Activated CD8-positive, alpha-beta T cell treated with anti-CD3 and anti-CD28 coated beads for 36 hours (primary cell): ENCODE measurements around the gene APAF1. TPM values are rescaled to one million over a fixed set of nuclear protein-coding genes. Genes with fewer than 3 reads are reported as not detected.

Experiments
- ATAC-seq: fragments of 200-7000 bp; cut with Tn5 transposase; one replicate; pipeline ENCODE4 v1.10.0; 2021; ENCODE audit warnings: mild to moderate bottlenecking, moderate library complexity
- CTCF ChIA-PET: fragments of 350-600 bp; sonication (Branson Sonifier 250); formaldehyde crosslinking; loops from one replicate; lab custom pipeline; 2021; ENCODE audit warnings: antibody characterized with exemption; lab: Charles Lee
- POLR2A ChIA-PET: fragments of 350-600 bp; sonication (Branson Sonifier 250); formaldehyde crosslinking; loops from one replicate; lab custom pipeline; 2021; ENCODE audit warnings: antibody characterized with exemption; lab: Charles Lee
- DNase-seq: peaks from one replicate; pipeline ENCODE4 v3.0.0-alpha.2; 2020
- H3K27ac Mint-ChIP-seq: one replicate; pipeline ENCODE4 v1.8.0; 2021; ENCODE audit warnings: mild to moderate bottlenecking, mixed read lengths
- H3K27me3 Mint-ChIP-seq: one replicate; pipeline ENCODE4 v1.8.0; 2021; ENCODE audit warnings: mixed read lengths
- H3K36me3 Mint-ChIP-seq: one replicate; pipeline ENCODE4 v1.8.0; 2021; ENCODE audit warnings: low read depth, mixed read lengths
- H3K4me1 Mint-ChIP-seq: one replicate; pipeline ENCODE4 v1.8.0; 2021; ENCODE audit warnings: low read depth, mixed read lengths
- H3K4me3 Mint-ChIP-seq: one replicate; pipeline ENCODE4 v1.8.0; 2021; ENCODE audit warnings: mild to moderate bottlenecking, moderate library complexity, mixed read lengths
- H3K9me3 Mint-ChIP-seq: one replicate; pipeline ENCODE4 v1.8.0; 2021; ENCODE audit warnings: mixed read lengths
- intact Hi-C: fragments of 100-400 bp; cut with micrococcal nuclease; formaldehyde crosslinking; loops from one replicate; pipeline ENCODE4 v1.10.0; 2022
- total RNA-seq, 2 experiments: library from RNA; stranded (reverse); gene quantifications; one replicate each; pipeline ENCODE4 v1.2.3, GENCODE V29; 2021
- TF ChIP-seq, protein P1 (sequence below): fragments of 200-600 bp; IDR thresholded peaks from one replicate; pipeline ENCODE4 v1.8.0; 2022; ENCODE audit warnings: antibody characterized with exemption, mild to moderate bottlenecking

The APAF1 gene
- total RNA-seq, 2 experiments from 2014 or later: 14.3 to 17.9 TPM

- no peaks in the 10 kb centered on the region for H3K4me1 Mint-ChIP-seq
- H3K4me3 Mint-ChIP-seq: no peak overlapping the region
- H3K9me3 Mint-ChIP-seq: no peaks in the 10 kb centered on the region
- ATAC-seq (no peak), DNase-seq (no peak)
- TF ChIP-seq, protein P1, sequence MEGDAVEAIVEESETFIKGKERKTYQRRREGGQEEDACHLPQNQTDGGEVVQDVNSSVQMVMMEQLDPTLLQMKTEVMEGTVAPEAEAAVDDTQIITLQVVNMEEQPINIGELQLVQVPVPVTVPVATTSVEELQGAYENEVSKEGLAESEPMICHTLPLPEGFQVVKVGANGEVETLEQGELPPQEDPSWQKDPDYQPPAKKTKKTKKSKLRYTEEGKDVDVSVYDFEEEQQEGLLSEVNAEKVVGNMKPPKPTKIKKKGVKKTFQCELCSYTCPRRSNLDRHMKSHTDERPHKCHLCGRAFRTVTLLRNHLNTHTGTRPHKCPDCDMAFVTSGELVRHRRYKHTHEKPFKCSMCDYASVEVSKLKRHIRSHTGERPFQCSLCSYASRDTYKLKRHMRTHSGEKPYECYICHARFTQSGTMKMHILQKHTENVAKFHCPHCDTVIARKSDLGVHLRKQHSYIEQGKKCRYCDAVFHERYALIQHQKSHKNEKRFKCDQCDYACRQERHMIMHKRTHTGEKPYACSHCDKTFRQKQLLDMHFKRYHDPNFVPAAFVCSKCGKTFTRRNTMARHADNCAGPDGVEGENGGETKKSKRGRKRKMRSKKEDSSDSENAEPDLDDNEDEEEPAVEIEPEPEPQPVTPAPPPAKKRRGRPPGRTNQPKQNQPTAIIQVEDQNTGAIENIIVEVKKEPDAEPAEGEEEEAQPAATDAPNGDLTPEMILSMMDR: no peak
- intact Hi-C loops: no loop called here
- peaks cover 8% of the 10 kb centered on the region for H3K36me3 Mint-ChIP-seq
- ChIA-PET CTCF (interaction anchor here (1.1 kb wide), 1 partner anchor 33 kb away, joined by 3 read pairs; no protein-coding TSS in a partner anchor), POLR2A (interaction anchor here (1.2 kb wide), 1 partner anchor 17 kb away, joined by 4 read pairs; no protein-coding TSS in a partner anchor)
- H3K27ac Mint-ChIP-seq: no peak overlapping the region
- H3K27me3 Mint-ChIP-seq: no peaks in the 10 kb centered on the region
Measured at GRCh38 chr12:98678946-98679610, 34.0 kb downstream of the APAF1 start.

GRCh38 chr12:98679611-98680005 lies 34.5 kb downstream of the APAF1 start:
- CTCF ChIA-PET: interaction anchor here (1.1 kb wide), 1 partner anchor 32 kb away, joined by 3 read pairs; no protein-coding TSS in a partner anchor
- POLR2A ChIA-PET: interaction anchor here (1.2 kb wide), 1 partner anchor 16 kb away, joined by 4 read pairs; no protein-coding TSS in a partner anchor
- no peak for ATAC-seq

GRCh38 chr12:98684199-98684598 lies 39.1 kb downstream of the APAF1 start:
- ATAC-seq (no peak), DNase-seq (no peak)
- TF ChIP-seq, protein P1: no peak
- ChIA-PET POLR2A (interaction anchor here (1.0 to 1.4 kb wide), 2 partner anchors 19 to 57 kb away, joined by 3 read pairs; no protein-coding TSS in a partner anchor), CTCF (interaction anchor here (0.9 kb wide), 1 partner anchor 117 kb away, joined by 3 read pairs; no protein-coding TSS in a partner anchor)
- H3K9me3 Mint-ChIP-seq: no peaks in the 10 kb centered on the region
- no peaks in the 10 kb centered on the region for H3K4me1 Mint-ChIP-seq
- no peaks in the 10 kb centered on the region for H3K27me3 Mint-ChIP-seq
- peaks cover 16% of the 10 kb centered on the region for H3K36me3 Mint-ChIP-seq
- H3K27ac Mint-ChIP-seq: no peak overlapping the region
- intact Hi-C loops: no loop called here
- H3K4me3 Mint-ChIP-seq: no peak overlapping the region

More at GRCh38 chr12:98679611-98680005, 34.5 kb downstream of the APAF1 start:
- Mint-ChIP-seq H3K9me3 (no peaks in the 10 kb centered on the region), H3K27ac (no peak overlapping the region), H3K4me3 (no peak overlapping the region), H3K4me1 (no peaks in the 10 kb centered on the region), H3K36me3 (peaks cover 8% of the 10 kb centered on the region), H3K27me3 (no peaks in the 10 kb centered on the region)
- TF ChIP-seq, protein P1: no peak
- intact Hi-C loops: no loop called here
- no peak for DNase-seq

GRCh38 chr12:98686603-98687002 lies 41.5 kb downstream of the APAF1 start:
- Mint-ChIP-seq H3K4me3 (no peak overlapping the region), H3K4me1 (peaks cover 2% of the 10 kb centered on the region), H3K36me3 (peaks cover 20% of the 10 kb centered on the region), H3K9me3 (no peaks in the 10 kb centered on the region), H3K27me3 (no peaks in the 10 kb centered on the region), H3K27ac (no peak overlapping the region)
- DNase-seq: no peak
- CTCF ChIA-PET: interaction anchor here (0.8 kb wide), 1 partner anchor 13 kb away, joined by 3 read pairs; no protein-coding TSS in a partner anchor
- TF ChIP-seq, protein P1: no peak
- intact Hi-C loops: no loop called here
- POLR2A ChIA-PET: interaction anchor here (0.5 kb wide), 1 partner anchor 101 kb away, joined by 3 read pairs; no protein-coding TSS in a partner anchor
- no peak for ATAC-seq

GRCh38 chr12:98691351-98691750 lies 46.3 kb downstream of the APAF1 start:
- Mint-ChIP-seq H3K4me3 (no peak overlapping the region), H3K4me1 (peaks cover 10% of the 10 kb centered on the region), H3K27ac (no peak overlapping the region), H3K27me3 (no peaks in the 10 kb centered on the region), H3K9me3 (no peaks in the 10 kb centered on the region), H3K36me3 (peaks cover 32% of the 10 kb centered on the region)
- POLR2A ChIA-PET: no interaction called here
- DNase-seq: no peak
- intact Hi-C loops: no loop called here
- CTCF ChIA-PET: interaction anchor here (0.5 kb wide), 1 partner anchor 205 kb away, joined by 3 read pairs; no protein-coding TSS in a partner anchor
- no peak for ATAC-seq
- TF ChIP-seq, protein P1: no peak
